HG02885 (cell line): ENCODE measurements around the gene CAMTA1.
"Not testable (repeated sequence)": the region's sequence is repeated elsewhere in the genome, so short reads cannot be mapped to it uniquely, and the experiment has no call there.

Source experiments
- ATAC-seq: cut with Tn5 transposase; IDR thresholded peaks from one replicate; pipeline ENCODE4 v1.9.1; 2021; ENCODE audit warnings: mild to moderate bottlenecking; ENCODE audit not compliant: unreplicated experiment, poor library complexity

The CAMTA1 gene

DNA sequence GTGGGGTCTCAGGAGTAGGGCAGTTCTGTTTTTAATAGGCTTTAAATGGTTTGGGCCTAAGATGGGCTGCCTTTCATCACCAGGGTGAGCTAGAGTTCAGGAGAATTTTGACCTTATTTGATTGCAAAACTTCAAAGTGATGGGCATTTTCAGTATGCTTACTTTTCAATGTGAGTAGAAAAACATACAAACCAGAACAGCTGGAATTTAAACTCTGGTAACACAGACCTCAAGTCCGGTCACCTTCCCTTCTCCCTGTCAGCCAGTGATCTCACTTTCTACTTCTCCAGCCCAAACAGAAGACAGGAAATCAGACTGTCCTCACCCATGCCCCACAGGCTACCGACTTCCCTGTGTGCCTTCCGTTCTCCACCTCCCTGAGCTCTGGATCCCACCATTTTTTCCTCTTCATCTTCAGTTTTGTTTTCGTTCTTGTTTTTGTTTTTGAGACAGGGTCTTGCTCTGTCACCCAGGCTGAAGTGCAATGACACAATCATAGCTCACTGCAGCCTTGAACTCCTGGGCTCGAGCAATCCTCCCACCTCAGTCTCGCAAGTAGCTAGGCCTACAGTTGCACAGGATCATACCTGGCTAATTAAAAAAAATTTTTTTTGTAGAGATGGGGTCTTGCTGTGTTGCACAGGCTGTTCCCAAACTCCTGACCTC, 374.0 kb downstream of the CAMTA1 start:
- no peak for ATAC-seq

DNA sequence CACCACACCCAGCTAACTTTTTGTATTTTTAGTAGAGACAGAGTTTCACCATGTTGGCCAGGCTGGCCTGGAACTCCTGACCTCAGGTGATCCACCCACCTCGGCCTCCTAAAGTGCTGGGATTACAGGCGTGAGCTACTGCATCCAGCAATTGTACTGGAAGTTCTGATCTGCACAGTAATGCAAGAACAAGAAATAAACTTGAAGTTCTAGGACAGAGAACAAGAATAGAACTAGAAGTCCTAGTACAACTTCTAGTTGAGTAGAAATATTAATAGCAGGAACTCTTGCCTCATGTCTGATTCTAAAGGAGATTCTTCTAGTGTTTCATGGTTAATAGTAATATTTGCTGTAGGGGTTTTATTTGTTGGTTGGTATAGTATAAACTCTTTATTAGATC, 383.3 kb downstream of the CAMTA1 start:
- not testable (repeated sequence) for ATAC-seq

DNA sequence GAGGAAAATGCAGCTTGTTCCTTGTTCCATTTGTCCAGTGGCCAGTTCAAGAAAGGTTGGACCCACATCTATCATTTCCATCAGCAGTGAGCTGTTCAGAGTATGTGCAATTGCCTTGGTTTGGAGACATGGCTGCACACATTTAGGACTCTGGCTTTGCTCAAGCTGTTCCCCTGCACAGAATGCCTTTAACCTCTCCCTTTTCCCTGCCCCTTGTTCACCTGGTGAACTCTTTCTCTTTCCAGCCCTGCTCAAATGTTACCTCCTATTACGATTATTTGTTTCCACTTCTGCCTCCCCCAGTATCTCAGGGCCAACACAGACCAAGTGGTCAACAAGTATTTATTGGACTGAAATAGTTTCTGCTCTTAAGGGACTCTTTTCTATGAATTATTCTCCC, 385.9 kb downstream of the CAMTA1 start:
- ATAC-seq: no peak

DNA sequence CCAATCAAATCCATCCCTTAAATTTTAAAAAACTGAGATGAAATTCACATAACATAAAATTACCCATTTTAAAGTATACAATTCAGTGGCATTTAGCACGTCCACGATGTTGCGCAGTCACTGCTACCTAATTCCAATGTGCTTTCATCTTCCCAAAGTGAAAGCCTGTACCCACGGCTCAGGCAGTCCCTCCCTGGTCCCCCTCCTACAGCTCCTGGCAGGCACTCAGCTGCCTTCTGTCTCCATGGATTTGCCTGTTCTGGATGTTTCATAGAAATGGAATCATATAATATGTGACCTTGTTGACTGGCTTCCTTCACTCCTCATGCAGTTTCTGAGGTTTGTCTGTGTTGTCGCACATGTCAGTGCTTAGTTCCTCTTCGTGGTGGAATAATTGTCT, 386.3 kb downstream of the CAMTA1 start:
- ATAC-seq: no peak

DNA sequence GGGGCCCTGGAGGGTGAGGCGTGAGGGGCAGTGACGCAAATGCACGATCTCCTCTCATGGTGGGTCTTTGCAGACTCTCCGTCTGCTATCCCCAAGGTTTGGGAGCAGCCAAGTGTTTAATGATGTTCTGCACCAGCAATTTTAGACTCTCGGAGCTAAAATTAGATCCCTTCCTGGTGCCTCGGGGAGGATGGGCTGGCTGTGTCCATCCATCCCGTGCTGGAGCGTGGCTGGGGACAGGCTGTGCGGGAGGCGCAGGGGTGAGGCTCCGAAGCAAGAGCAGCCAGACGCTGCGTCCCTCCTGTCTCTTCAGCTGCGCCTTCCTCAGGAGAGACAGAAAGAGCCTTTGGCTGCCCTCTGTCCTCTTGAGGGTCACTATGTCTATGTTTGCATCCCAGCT, 387.6 kb downstream of the CAMTA1 start:
- ATAC-seq: no peak

DNA sequence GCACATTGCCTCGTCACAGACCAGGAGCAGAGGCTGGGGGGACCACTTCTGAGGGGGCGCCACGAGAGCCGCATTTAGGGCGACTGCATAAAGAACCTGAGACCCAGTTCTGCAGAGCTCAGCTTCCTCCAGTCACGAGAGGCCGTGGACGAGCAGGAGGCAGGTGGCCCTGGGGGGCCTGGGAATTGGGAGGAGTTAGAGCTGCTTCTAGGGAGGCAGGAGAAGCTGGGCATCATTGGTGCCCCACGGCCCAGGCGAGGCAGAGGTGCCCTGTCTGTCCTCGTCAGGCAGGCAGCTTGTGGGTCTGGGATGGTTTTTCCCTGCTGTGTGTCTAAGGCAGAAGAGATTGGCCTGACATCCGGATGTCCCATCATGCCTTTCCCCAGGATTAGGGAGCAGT, 389.3 kb downstream of the CAMTA1 start:
- ATAC-seq: no peak

DNA sequence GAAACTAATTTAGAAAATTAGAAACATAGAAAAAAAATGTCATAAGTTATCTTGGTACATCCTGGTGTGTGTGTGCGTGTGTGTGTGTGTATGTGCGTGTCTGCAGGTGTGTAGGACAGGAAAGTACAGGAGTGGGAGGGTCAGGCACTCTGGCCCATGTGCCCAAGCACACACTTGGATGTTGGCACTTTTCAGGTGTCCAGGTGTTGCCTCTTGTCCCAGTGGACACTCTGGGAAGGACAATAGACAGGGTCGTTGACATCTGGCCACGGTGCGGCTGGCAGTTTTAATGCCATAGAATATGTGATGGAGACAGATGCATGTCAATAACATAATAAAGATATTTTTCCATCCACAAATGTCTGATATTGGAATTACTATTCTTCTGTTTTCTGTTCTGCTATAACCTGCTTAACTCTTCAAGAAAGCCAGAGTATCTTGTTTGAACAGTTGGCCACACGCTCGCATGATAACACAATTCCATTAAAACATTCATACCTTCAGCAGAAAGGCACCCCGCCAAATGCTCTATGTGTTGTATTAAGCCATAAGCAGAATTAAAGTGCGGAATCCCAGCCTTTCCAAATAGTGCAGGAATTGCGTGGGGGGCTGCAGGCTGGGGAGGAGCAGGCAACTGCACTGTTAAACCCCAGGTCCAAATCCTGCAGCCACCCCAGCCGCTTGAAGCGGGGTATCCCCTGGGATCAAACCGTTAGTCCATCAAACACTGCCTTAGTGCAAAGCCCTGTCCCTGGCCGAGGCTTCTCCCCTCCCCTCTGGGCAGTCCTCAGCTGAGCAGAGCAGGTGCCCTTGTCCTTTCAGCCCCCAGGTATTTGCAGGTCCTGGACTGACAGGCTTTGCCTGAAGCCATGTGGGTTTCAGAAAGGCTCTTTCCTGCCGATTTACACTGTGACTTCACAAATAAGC, 390.0 kb downstream of the CAMTA1 start:
- ATAC-seq: no peak

DNA sequence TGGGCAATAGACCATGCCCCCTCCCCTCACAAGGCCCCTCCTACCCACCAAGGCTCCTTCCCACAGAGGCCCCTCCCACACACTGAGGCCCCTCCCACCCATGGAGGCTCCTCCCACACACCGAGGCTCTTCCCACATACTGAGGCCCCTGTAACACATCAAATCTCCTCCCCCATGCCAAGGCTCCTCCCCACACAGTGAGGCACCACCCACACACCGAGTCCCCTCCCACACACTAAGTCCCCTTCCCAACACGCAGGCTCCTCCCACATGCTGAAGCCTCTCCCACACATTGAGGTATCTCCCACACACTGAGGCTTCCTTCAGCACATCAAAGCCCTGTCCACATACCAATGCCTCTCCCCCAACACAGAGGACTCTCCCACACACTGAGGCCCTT, 391.8 kb downstream of the CAMTA1 start:
- ATAC-seq: no peak

DNA sequence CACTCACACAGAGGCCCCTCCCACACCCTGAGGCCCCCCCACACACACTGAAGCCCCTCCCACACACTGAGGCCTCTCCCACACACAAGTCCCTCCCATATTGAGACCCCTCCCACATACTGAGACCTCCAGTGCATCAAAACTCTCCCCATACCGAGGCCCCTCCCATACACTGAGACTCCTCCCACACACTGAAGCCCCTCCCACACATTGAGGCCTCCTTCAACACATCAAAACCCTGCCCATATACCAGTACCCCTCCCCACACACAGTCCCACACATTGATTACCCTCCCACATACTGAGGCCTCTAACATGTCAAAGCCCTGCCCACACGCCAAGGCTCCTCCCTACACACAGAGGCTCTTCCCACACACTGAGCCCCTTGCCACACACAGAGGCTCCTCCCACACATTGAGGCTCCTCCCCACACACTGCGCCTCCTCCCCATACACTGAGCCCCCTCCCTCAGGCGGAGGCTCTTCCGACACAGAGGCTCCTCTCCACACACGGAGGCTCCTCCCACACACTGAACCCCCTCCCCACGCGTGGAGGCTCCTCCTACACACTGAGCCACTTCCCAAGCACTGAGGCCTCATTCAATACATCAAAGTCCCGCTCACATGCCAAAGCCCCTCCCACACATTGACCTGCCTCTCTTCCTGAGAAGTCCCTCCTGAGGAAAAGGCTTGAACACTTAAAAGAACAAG, 392.3 kb downstream of the CAMTA1 start:
- no peak for ATAC-seq

DNA sequence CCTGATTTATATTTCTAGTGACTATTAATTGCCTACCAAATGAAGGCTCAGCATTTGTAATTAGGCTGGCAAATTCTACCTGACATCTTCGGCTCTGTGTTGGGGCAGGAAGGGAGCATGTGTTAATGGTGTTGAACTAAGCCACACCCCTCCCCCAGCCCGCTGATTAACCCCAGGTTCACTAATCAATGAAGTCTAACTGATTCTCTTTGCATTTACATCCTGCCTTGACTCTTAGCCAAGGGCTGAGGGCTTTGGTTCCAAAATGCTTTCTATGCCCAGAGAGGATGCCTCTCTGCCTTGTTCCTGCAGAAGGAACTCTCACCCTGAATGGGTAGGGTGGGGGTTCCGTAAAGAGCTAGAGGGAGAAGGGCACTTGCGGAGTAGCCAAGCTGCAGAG, 393.1 kb downstream of the CAMTA1 start:
- ATAC-seq: no peak

DNA sequence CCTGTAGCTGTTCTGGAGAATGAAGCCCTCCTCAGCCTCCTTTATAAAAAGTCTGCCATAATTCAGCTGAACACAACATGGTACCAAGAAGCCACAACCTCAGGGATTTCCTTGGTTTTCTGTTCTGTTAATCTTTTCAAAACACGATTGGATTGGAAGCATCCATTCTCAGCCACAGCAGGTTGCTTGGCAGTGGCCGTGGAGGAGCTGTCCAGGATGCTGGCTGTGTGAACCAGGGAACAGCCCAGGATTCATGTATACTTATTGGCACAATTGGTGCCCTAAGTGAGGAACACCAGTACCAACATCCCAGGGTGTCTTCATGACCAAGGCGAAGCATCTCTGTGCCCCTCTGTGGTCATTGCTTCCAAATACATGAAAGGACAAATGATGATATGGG, 393.5 kb downstream of the CAMTA1 start:
- no peak for ATAC-seq

DNA sequence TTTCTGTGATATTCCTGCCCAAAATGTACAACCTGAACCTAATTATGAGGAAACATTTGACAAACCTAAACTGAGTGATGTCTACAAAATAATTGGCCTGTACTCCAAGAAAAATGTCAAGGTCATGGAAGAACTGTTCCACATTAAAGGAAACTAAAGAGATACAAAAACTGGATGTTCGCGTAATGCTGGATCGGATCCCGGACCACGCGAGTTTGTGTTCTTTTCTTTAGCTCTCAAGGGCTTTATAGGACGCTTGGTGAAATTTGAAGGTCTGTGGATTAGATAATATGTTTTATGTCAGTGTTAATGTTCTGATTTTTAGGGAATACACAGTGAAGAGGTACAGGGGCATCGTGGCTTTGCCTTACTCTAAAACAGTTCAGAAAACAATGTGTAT, 400.5 kb downstream of the CAMTA1 start:
- no peak for ATAC-seq

DNA sequence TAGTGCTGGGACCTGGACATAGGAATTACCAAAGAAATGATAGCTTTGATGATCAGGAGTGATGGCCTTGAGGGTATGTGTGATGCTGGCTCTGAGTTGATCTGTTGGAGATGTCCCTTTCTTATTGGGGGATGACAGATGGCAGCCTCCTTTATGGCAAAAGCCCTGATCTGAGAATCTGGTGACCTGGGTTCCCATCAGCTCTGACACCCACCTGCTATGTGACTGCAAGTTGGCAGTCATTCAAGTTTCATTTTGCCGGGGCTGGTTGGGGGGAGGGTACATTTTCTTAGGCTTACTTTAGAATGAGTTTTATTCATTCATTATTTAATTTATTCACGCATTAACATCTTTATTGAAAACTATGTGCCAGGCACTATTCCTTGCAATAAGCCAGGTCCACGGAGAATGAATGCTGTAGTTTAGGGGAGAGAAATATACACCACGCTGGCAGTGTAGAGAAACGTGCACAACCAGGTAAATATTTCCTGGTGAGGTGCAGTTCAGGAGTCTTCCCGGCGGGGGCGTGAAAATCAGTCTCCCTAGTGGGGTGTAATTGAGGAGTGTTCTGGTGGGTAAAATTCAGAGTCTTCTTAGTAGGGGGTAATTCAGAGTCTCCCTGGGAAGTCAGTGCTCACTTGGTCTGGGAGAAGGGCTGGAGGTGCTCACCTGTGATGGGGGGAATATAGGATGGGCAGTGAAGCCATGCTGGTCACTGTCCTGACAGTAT, 401.3 kb downstream of the CAMTA1 start:
- no peak for ATAC-seq

DNA sequence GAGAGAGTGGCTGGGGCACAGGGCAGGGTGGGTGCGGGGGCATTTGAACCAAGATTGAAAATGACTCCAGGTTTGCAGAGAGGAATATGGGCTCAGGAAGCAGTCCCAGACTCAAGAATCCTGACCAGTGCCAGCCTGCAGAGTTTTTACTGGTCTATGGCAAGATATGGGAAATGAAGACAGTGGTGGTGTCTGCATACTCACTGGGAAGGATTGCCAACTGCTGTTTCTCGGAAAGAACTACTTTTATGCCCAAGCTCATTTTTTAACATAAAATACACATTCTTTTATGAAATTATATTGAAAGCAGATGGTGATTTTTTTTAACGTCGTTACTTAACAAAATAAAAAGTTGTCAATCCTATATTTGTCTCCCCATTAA, 401.8 kb downstream of the CAMTA1 start:
- ATAC-seq: no peak

DNA sequence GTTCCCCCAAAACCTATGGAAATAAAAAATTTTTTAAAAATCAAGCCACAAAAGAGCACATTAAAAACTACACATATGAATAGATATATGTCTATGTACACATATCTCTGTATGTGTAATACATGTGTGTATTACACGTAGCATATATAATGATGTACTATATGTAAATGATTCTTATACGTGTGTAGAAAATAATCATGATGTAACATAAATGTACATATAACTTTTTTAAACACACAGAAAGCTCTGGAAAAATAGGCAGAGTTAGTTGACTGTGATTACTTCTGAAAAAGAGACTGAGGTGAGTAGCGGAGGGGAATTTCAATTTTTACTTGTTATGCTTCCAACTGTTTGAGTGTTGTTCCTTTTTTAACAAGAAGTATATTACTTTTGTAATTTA, 405.0 kb downstream of the CAMTA1 start:
- no peak for ATAC-seq

DNA sequence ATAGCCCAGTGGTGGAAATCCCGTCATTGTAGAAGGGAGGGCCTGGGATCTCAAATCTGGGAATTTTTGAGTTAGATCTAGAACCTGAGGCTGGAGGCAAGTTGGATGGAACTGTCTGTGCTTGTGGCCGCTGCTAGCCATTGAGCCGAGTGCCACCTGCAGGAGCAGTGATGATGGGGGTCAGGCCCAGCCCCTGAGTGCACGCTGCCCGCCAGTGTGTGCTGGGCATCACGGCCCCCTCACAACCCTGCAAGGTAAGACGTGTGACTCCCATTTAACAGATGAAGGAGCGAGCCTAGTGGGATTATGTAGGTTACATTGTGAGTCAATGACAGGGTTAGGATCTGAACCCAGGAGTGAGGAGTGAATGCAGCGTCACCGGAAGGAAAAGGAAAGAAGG, 407.2 kb downstream of the CAMTA1 start:
- ATAC-seq: no peak

DNA sequence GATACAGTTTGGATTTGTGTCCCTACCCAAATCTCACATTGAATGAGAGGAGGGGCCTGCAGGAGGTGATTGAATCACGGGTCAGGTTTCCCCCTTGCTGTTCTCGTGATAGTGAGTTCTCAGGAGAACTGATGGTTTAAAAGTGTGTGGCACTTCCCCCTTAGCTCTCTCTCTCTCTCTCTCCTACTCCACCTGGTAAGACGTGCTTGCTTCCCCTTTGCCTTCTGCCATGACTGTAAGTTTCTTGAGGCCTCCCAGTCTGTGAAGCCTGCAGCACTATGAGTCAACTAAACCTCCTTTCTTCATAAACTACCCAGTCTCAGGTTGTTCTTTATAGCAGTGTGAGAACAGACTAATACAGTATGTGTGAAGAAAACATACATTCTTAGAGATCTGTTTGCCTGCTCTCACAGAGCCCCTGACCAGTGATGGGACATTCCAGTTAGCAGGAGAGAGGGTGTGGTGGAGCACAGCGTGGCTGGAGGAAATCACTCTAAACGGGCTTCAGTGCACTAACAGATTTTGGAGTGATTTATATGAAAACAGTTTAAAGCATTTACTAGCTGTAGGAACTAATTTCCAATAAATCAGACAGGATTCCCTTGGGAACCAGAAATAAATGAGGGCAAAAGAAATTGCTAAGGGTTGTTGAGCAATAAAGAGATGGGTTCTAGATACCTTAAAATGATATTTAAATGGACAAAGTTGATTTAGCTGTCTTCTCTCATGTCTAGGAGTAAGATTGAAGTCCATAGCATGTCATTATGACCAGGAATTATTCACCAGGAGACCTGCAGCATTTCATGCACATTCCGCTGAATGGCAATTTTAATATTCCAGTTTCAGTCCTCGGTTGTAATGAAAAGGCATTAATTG, 411.0 kb downstream of the CAMTA1 start:
- no peak for ATAC-seq

DNA sequence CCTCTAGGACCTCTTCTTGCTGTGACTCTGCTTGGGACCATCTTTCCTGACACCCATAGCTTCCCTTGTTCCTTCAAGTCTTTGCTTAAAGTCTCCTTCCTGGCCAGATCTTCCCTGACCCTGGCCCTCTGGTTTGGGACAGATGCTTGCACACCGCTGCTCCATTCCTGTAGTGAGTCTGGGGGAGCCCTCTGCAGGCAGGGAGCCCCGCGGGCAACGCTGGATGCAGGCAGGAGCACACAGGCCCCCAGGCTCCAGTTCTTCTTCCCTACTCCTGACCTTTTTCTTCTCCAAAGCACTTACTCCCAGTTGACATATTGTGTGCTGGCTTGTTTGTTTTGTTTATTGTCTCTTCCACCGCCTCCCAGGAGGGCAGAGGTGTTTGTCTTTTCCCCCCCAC, 413.4 kb downstream of the CAMTA1 start:
- no peak for ATAC-seq

DNA sequence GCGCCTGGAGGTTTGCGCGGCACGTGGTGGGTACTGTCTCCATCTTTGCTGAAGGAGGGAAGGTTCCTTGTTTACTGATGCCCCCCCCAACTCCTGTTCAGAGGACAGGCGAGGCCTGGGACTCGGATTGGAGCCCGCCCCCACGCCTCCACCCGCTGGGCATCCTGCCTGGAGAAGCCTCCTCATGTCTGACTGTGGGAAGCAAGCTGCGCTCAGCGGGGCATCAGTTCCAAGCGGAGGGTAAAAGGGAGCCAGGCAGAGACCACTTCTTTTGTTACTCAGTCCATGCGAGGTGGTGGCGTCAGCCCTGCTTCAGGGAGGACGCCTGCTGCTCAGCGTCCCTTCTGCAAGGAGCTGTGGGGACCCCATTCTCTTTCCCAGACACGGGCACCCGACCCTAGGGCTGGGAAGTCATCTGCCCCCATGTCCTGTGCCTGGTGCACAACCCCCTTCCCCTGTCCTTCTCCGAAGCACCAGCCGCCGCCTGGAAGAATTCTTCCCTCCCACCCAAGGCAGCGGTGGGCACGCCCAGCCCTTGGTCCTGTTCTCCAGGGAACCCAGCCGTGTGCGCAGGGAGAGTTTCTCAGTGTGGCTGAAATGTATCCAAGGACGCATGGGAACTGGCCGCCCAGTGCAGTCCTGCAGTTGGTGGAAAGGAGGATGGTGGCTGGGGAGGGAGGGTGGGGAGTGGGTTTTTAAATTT, 414.0 kb downstream of the CAMTA1 start:
- ATAC-seq: no peak
